Measurements from ENCODE around the gene COL9A2. TPM values are rescaled to one million over a fixed set of nuclear protein-coding genes. Genes with fewer than 3 reads are reported as not detected.

The COL9A2 gene
- total and polyA plus RNA-seq, 4 donors: 0.19 to 0.75 (median 0.34) TPM

- TF ChIP-seq RAD21 (IDR thresholded peaks at IDR 0.05): no peak
- TF ChIP-seq FOXA1 (IDR thresholded peaks at IDR 0.05): no peak
- TF ChIP-seq HNF4A (conservative IDR thresholded peaks at IDR 0.05): no peak
- TF ChIP-seq ZBTB33 (IDR thresholded peaks at IDR 0.05): no peak
- TF ChIP-seq REST (IDR thresholded peaks at IDR 0.05): no peak
- TF ChIP-seq YY1 (IDR thresholded peaks at IDR 0.05): no peak
- H3K4me3 ChIP-seq (ENCODE audit: low read depth in 1 of 3, low read length in 3 of 3): no peak overlapping the region
- no peak overlapping the region for H3K27ac ChIP-seq (ENCODE audit: low read depth in 1 of 2, low read length in 2 of 2)
- no peaks in the 10 kb centered on the region for H3K9me3 ChIP-seq (ENCODE audit: control insufficient read depth in 4 of 4, low read length in 3 of 4)
- no peaks in the 10 kb centered on the region for H3K27me3 ChIP-seq (ENCODE audit: control insufficient read depth in 4 of 4, insufficient read depth in 4 of 4, low read length in 3 of 4)
- H3K4me1 ChIP-seq (ENCODE audit: control insufficient read depth in 4 of 4, insufficient read depth in 4 of 4, low read length in 3 of 4): peaks cover 1 to 16% (median 9%) of the 10 kb centered on the region in 4 donors
- WGBS: 61% methylated on average over 3 of the region's 3 CpGs
- no peak overlapping the region for H3K9ac ChIP-seq (ENCODE audit: low read depth in 1 of 2, low read length in 2 of 2)
- no peak for DNase-seq (ENCODE audit: low spot score)
- H3K36me3 ChIP-seq (ENCODE audit: control insufficient read depth in 4 of 4, insufficient read depth in 3 of 4, low read depth in 1 of 4, low read length in 3 of 4): peaks cover 10 to 22% (median 17%) of the 10 kb centered on the region in 4 donors
These were observed 46.8 kb downstream of the COL9A2 start for GRCh38 chr1:40270152-40270834.

GRCh38 chr1:40268211-40268610, 48.9 kb downstream of the COL9A2 start:
- peak overlapping the region in 1 of 2 donors; percentile 71 for H3K9ac ChIP-seq (ENCODE audit: low read depth in 1 of 2, low read length in 2 of 2)
- DNase-seq (ENCODE audit: low spot score): no peak
- H3K4me3 ChIP-seq (ENCODE audit: low read depth in 1 of 3, low read length in 3 of 3): no peak overlapping the region
- H3K9me3 ChIP-seq (ENCODE audit: control insufficient read depth in 4 of 4, low read length in 3 of 4): no peaks in the 10 kb centered on the region
- TF ChIP-seq HNF4A (conservative IDR thresholded peaks at IDR 0.05) (no peak), SP1 (IDR thresholded peaks at IDR 0.05) (no peak), CTCF (IDR thresholded peaks at IDR 0.05; ENCODE audit: low read depth, low read length, missing input control) (no peak), EGR1 (IDR thresholded peaks at IDR 0.05; ENCODE audit: low read depth in 2 of 2) (no peak), FOXA2 (IDR thresholded peaks at IDR 0.05) (no peak), RAD21 (IDR thresholded peaks at IDR 0.05) (no peak), GABPA (IDR thresholded peaks at IDR 0.05 in 1 of 2, conservative IDR thresholded peaks at IDR 0.05 in 1 of 2) (no peak), ZBTB33 (IDR thresholded peaks at IDR 0.05) (no peak), MAX (IDR thresholded peaks at IDR 0.05) (no peak), HNF4G (IDR thresholded peaks at IDR 0.05) (no peak), JUND (IDR thresholded peaks at IDR 0.05) (no peak), ATF3 (IDR thresholded peaks at IDR 0.05) (no peak), REST (IDR thresholded peaks at IDR 0.05) (no peak), TAF1 (conservative IDR thresholded peaks at IDR 0.05) (no peak), NR2F2 (IDR thresholded peaks at IDR 0.05) (no peak), YY1 (IDR thresholded peaks at IDR 0.05) (no peak)
- peaks cover 10 to 25% (median 22%) of the 10 kb centered on the region in 4 donors for H3K36me3 ChIP-seq (ENCODE audit: control insufficient read depth in 4 of 4, insufficient read depth in 3 of 4, low read depth in 1 of 4, low read length in 3 of 4)
- H3K27ac ChIP-seq (ENCODE audit: low read depth in 1 of 2, low read length in 2 of 2): peak overlapping the region; percentile 76 to 83
- H3K4me1 ChIP-seq (ENCODE audit: control insufficient read depth in 4 of 4, insufficient read depth in 4 of 4, low read length in 3 of 4): peaks cover 0 to 10% (median 2%) of the 10 kb centered on the region in 4 donors
- no peaks in the 10 kb centered on the region for H3K27me3 ChIP-seq (ENCODE audit: control insufficient read depth in 4 of 4, insufficient read depth in 4 of 4, low read length in 3 of 4)

Data from liver (tissue), 9 donors.